Left cardiac atrium (tissue), 4 donors: Measurements from ENCODE around the gene EDNRA. TPM values are rescaled to one million over a fixed set of nuclear protein-coding genes. Genes with fewer than 3 reads are reported as not detected.

Experiments used
- ATAC-seq, 2 donors: fragments of 200-7000 bp; cut with Tn5 transposase; one replicate each; pipeline ENCODE4 v1.9.1; 2020; ENCODE audit warnings: mild to moderate bottlenecking in 2 of 2, moderate library complexity in 2 of 2
- DNase-seq: peaks from one replicate; pipeline ENCODE4 v3.0.0-alpha.2; 2020
- intact Hi-C, 2 donors: fragments of 100-400 bp; cut with DNase I; formaldehyde crosslinking; loops; one replicate each; pipeline versions ENCODE4 v1.14.1 to v1.15.1; 2022 to 2023
- total RNA-seq, 2 donors: library from RNA; stranded (reverse); fragmentation: NEBNext Ultra II Directional; extraction: Animal tissue kit (Norgen Biotek cat#: 25700); gene quantifications; one replicate each; pipeline ENCODE4 v1.2.1, GENCODE V29; 2021
- donor health status: DM: no; HTN: yes; CAD: no.
- donor health status: DM: no; HTN: yes; CAD: no; lungs with severe emphysema.
- donor health status: DM: yes; HTN: yes; CAD: no.
- donor health status: Dilated cardiomyopathy.

Gene EDNRA
- total RNA-seq, 2 donors from 2014 or later, result 29.2 to 76.3 TPM

- intact Hi-C loops, result no loop called here
- DNase-seq (no peak), ATAC-seq (no peak)
Measured at GRCh38 chr4:147530134-147530533, 49.2 kb downstream of the EDNRA start.

- ATAC-seq (no peak), DNase-seq (no peak)
- intact Hi-C loops, result no loop called here
Measured at GRCh38 chr4:147530723-147531122, 49.8 kb downstream of the EDNRA start.

- no peak for ATAC-seq
Measured at GRCh38 chr4:147532896-147533295, 52.0 kb downstream of the EDNRA start.

GRCh38 chr4:147533331-147533730 lies 52.4 kb downstream of the EDNRA start:
- ATAC-seq (no peak), DNase-seq (no peak)
- intact Hi-C loops, result no loop called here

More at GRCh38 chr4:147532896-147533295, 52.0 kb downstream of the EDNRA start:
- intact Hi-C loops, result no loop called here
- DNase-seq, result no peak

- DNase-seq (no peak), ATAC-seq (no peak)
- intact Hi-C loops, result loop anchor here in 1 of 2 donors (5.0 kb wide), 1 partner anchor 363 kb away; no protein-coding TSS in a partner anchor
Measured at GRCh38 chr4:147535124-147535523, 54.2 kb downstream of the EDNRA start.

- intact Hi-C loops, result loop anchor here in 1 of 2 donors (5.0 kb wide), 1 partner anchor 366 kb away; no protein-coding TSS in a partner anchor
- no peak for ATAC-seq
- no peak for DNase-seq
Measured at GRCh38 chr4:147538711-147539110, 57.8 kb downstream of the EDNRA start.

- no peak for ATAC-seq
- intact Hi-C loops, result loop anchor here in 1 of 2 donors (5.0 kb wide), 1 partner anchor 368 kb away; no protein-coding TSS in a partner anchor
- no peak for DNase-seq
Measured at GRCh38 chr4:147539959-147540358, 59.1 kb downstream of the EDNRA start.

- intact Hi-C loops, result no loop called here
- no peak for DNase-seq
- no peak for ATAC-seq
Measured at GRCh38 chr4:147542229-147542990, 61.5 kb downstream of the EDNRA start.

- DNase-seq, result no peak
- intact Hi-C loops, result no loop called here
- ATAC-seq, result no peak
Measured at GRCh38 chr4:147543034-147543433, 62.1 kb downstream of the EDNRA start.

- no peak for DNase-seq
- no peak for ATAC-seq
- intact Hi-C loops, result no loop called here
Measured at GRCh38 chr4:147546349-147546748, 65.5 kb downstream of the EDNRA start.

- ATAC-seq, result no peak
- intact Hi-C loops, result no loop called here
- no peak for DNase-seq
Measured at GRCh38 chr4:147547314-147548056, 66.6 kb downstream of the EDNRA start.

- no peak for DNase-seq
- intact Hi-C loops, result no loop called here
- ATAC-seq, result no peak
Measured at GRCh38 chr4:147548256-147548655, 67.4 kb downstream of the EDNRA start.

GRCh38 chr4:147550626-147551246 lies 69.8 kb downstream of the EDNRA start:
- peak; percentile 59 to 60 for ATAC-seq
- intact Hi-C loops, result no loop called here
- no peak for DNase-seq

- intact Hi-C loops, result no loop called here
- DNase-seq (no peak), ATAC-seq (no peak)
Measured at GRCh38 chr4:147560625-147561024, 79.7 kb downstream of the EDNRA start.

- intact Hi-C loops, result no loop called here
- ATAC-seq (no peak), DNase-seq (no peak)
Measured at GRCh38 chr4:147566762-147567161, 85.9 kb downstream of the EDNRA start.

- DNase-seq (no peak), ATAC-seq (no peak)
- intact Hi-C loops, result no loop called here
Measured at GRCh38 chr4:147567276-147567675, 86.4 kb downstream of the EDNRA start.

- no peak for DNase-seq
- no peak for ATAC-seq
- intact Hi-C loops, result no loop called here
Measured at GRCh38 chr4:147570616-147571015, 89.7 kb downstream of the EDNRA start.

- ATAC-seq, result no peak
- intact Hi-C loops, result no loop called here
- no peak for DNase-seq
Measured at GRCh38 chr4:147571036-147571770, 90.3 kb downstream of the EDNRA start.

GRCh38 chr4:147576084-147576483 lies 95.2 kb downstream of the EDNRA start:
- ATAC-seq (no peak), DNase-seq (no peak)
- intact Hi-C loops, result no loop called here
